GM21717 (cell line): ENCODE results near the gene OR10H2.
"Not testable (repeated sequence)": the region's sequence is repeated elsewhere in the genome, so short reads cannot be mapped to it uniquely, and the experiment has no call there.

Experiments
- ATAC-seq: cut with Tn5 transposase; IDR thresholded peaks from one replicate; pipeline ENCODE4 v1.9.1; 2021; ENCODE audit warnings: mild to moderate bottlenecking, moderate library complexity; ENCODE audit not compliant: unreplicated experiment

The OR10H2 gene

GRCh38 chr19:15727724-15728123 lies at the start of gene OR10H2:
OR10H2 (plus strand) TSS chr19:15728024; CDS start chr19:15728044, 20 bp downstream.
- ATAC-seq: no peak

- no peak for ATAC-seq
These were observed 48.7 kb upstream of the OR10H2 start for GRCh38 chr19:15679089-15679488.

GRCh38 chr19:15679865-15680264 lies 48.0 kb upstream of the OR10H2 start:
- not testable (repeated sequence) for ATAC-seq

- ATAC-seq: no peak
These were observed 47.1 kb upstream of the OR10H2 start for GRCh38 chr19:15680478-15681322.

- no peak for ATAC-seq
These were observed 44.4 kb upstream of the OR10H2 start for GRCh38 chr19:15683411-15683810.

- no peak for ATAC-seq
These were observed 43.0 kb upstream of the OR10H2 start for GRCh38 chr19:15684828-15685227.

GRCh38 chr19:15696654-15697194 lies 31.1 kb upstream of the OR10H2 start:
- no peak for ATAC-seq

- ATAC-seq: no peak
These were observed 25.9 kb upstream of the OR10H2 start for GRCh38 chr19:15701757-15702533.

GRCh38 chr19:15702534-15702930 lies 25.3 kb upstream of the OR10H2 start:
- ATAC-seq: no peak

- ATAC-seq: no peak
These were observed 13.2 kb upstream of the OR10H2 start for GRCh38 chr19:15714638-15715037.

- no peak for ATAC-seq
These were observed 12.2 kb upstream of the OR10H2 start for GRCh38 chr19:15715642-15716041.

- ATAC-seq: no peak
These were observed 10.0 kb upstream of the OR10H2 start for GRCh38 chr19:15717809-15718208.

GRCh38 chr19:15721268-15721667 lies 6.6 kb upstream of the OR10H2 start:
- no peak for ATAC-seq

- no peak for ATAC-seq
These were observed 4.9 kb upstream of the OR10H2 start for GRCh38 chr19:15722956-15723355.

GRCh38 chr19:15730538-15730937 lies 2.7 kb downstream of the OR10H2 start:
- no peak for ATAC-seq

GRCh38 chr19:15732388-15732787 lies 4.6 kb downstream of the OR10H2 start:
- no peak for ATAC-seq

GRCh38 chr19:15733895-15734294 lies 6.1 kb downstream of the OR10H2 start:
- no peak for ATAC-seq

GRCh38 chr19:15737722-15738121 lies 9.9 kb downstream of the OR10H2 start, which contains the start of gene OR10H3:
OR10H3 (plus strand) TSS chr19:15737985; CDS start chr19:15741393, 3,408 bp downstream.
- ATAC-seq: no peak

- ATAC-seq: no peak
These were observed 13.0 kb downstream of the OR10H2 start for GRCh38 chr19:15740785-15741184.

- ATAC-seq: no peak
These were observed 20.4 kb downstream of the OR10H2 start for GRCh38 chr19:15748239-15748638.

- ATAC-seq: no peak
These were observed 30.6 kb downstream of the OR10H2 start for GRCh38 chr19:15758379-15758778.
